HUES6 (cell line): ENCODE results near the gene MYLIP.
"Not testable (repeated sequence)": the region's sequence is repeated elsewhere in the genome, so short reads cannot be mapped to it uniquely, and the experiment has no call there.

ENCODE experiments used
- H3K27ac ChIP-seq: 2 replicates; pipeline ENCODE4 v1.7.0; 2013; ENCODE audit warnings: low read depth, mild to moderate bottlenecking, low read length, inconsistent platforms
- H3K27me3 ChIP-seq: 2 replicates; pipeline ENCODE4 v1.6.1; 2013; ENCODE audit warnings: low read length; ENCODE audit not compliant: control insufficient read depth, insufficient read depth
- H3K36me3 ChIP-seq: 2 replicates; pipeline ENCODE4 v1.6.1; 2013; ENCODE audit warnings: low read length; ENCODE audit not compliant: control insufficient read depth, insufficient read depth
- H3K4me1 ChIP-seq: 2 replicates; pipeline ENCODE4 v1.6.1; 2013; ENCODE audit warnings: low read length; ENCODE audit not compliant: control insufficient read depth, insufficient read depth
- H3K4me3 ChIP-seq: 2 replicates; pipeline ENCODE4 v1.5.1; 2013; ENCODE audit warnings: low read depth, low read length
- H3K9ac ChIP-seq: one replicate; pipeline ENCODE4 v1.6.1; 2013; ENCODE audit warnings: mild to moderate bottlenecking, low read length
- H3K9me3 ChIP-seq: 2 replicates; pipeline ENCODE4 v1.6.1; 2013; ENCODE audit warnings: low read depth, low read length; ENCODE audit not compliant: control insufficient read depth, insufficient read depth

MYLIP gene

GRCh38 chr6:16173167-16173940 is 44.5 kb downstream of the MYLIP start:
- H3K9me3 ChIP-seq = no peaks in the 10 kb centered on the region
- H3K27me3 ChIP-seq = no peaks in the 10 kb centered on the region; the same call in 1 of the 2 replicates
- H3K27ac ChIP-seq = no peak overlapping the region
- no peaks in the 10 kb centered on the region for H3K36me3 ChIP-seq
- no peak overlapping the region for H3K4me3 ChIP-seq
- H3K9ac ChIP-seq = no peak overlapping the region
- peaks cover 13% of the 10 kb centered on the region; the same call in 1 of the 2 replicates for H3K4me1 ChIP-seq

- Histone ChIP-seq H3K27me3 (no peaks in the 10 kb centered on the region; the same call in 1 of the 2 replicates), H3K36me3 (no peaks in the 10 kb centered on the region), H3K4me3 (no peak overlapping the region), H3K9me3 (no peaks in the 10 kb centered on the region), H3K9ac (no peak overlapping the region), H3K27ac (no peak overlapping the region), H3K4me1 (peaks cover 13% of the 10 kb centered on the region; the same call in 1 of the 2 replicates)
Observed at GRCh38 chr6:16174416-16175078, 45.7 kb downstream of the MYLIP start.

GRCh38 chr6:16176600-16176999 is 47.7 kb downstream of the MYLIP start:
- H3K4me1 ChIP-seq = peaks cover 13% of the 10 kb centered on the region; the same call in 1 of the 2 replicates
- not testable (repeated sequence) for H3K27ac ChIP-seq, H3K27me3 ChIP-seq, H3K9ac ChIP-seq, H3K36me3 ChIP-seq, H3K4me3 ChIP-seq, H3K9me3 ChIP-seq

- H3K27ac ChIP-seq = no peak overlapping the region
- H3K4me1 ChIP-seq = peaks cover 15% of the 10 kb centered on the region; the same call in 1 of the 2 replicates
- 0 out of 2 replicates have a peak, but pooled peaks cover 3% of the 10 kb centered on the region for H3K9me3 ChIP-seq
- no peaks in the 10 kb centered on the region for H3K36me3 ChIP-seq
- no peak overlapping the region for H3K9ac ChIP-seq
- H3K4me3 ChIP-seq = no peak overlapping the region
- no peaks in the 10 kb centered on the region; the same call in 1 of the 2 replicates for H3K27me3 ChIP-seq
Observed at GRCh38 chr6:16177881-16178280, 49.0 kb downstream of the MYLIP start.

GRCh38 chr6:16178351-16178750 is 49.5 kb downstream of the MYLIP start:
- 0 out of 2 replicates have a peak, but pooled peaks cover 3% of the 10 kb centered on the region for H3K9me3 ChIP-seq
- no peak overlapping the region for H3K9ac ChIP-seq
- no peaks in the 10 kb centered on the region for H3K36me3 ChIP-seq
- peaks cover 16% of the 10 kb centered on the region; the same call in 1 of the 2 replicates for H3K4me1 ChIP-seq
- H3K4me3 ChIP-seq = no peak overlapping the region
- H3K27ac ChIP-seq = no peak overlapping the region
- no peaks in the 10 kb centered on the region; the same call in 1 of the 2 replicates for H3K27me3 ChIP-seq

- H3K4me3 ChIP-seq = no peak overlapping the region
- no peaks in the 10 kb centered on the region for H3K27me3 ChIP-seq
- 0 out of 2 replicates have a peak, but pooled peaks cover 3% of the 10 kb centered on the region for H3K9me3 ChIP-seq
- no peak overlapping the region for H3K9ac ChIP-seq
- no peaks in the 10 kb centered on the region for H3K36me3 ChIP-seq
- no peak overlapping the region for H3K27ac ChIP-seq
- H3K4me1 ChIP-seq = peaks cover 13% of the 10 kb centered on the region; the same call in 1 of the 2 replicates
Observed at GRCh38 chr6:16179063-16179462, 50.2 kb downstream of the MYLIP start.

GRCh38 chr6:16179970-16180431 is 51.1 kb downstream of the MYLIP start:
- no peak overlapping the region for H3K4me3 ChIP-seq

GRCh38 chr6:16180696-16181438 is 52.0 kb downstream of the MYLIP start:
- Histone ChIP-seq H3K36me3 (no peaks in the 10 kb centered on the region), H3K27me3 (no peaks in the 10 kb centered on the region), H3K9me3 (0 out of 2 replicates have a peak, but pooled peaks cover 3% of the 10 kb centered on the region), H3K27ac (no peak overlapping the region), H3K4me1 (peaks cover 3% of the 10 kb centered on the region; the same call in 1 of the 2 replicates), H3K9ac (no peak overlapping the region), H3K4me3 (no peak overlapping the region)

More at GRCh38 chr6:16179970-16180431, 51.1 kb downstream of the MYLIP start:
- Histone ChIP-seq H3K9me3 (0 out of 2 replicates have a peak, but pooled peaks cover 3% of the 10 kb centered on the region), H3K9ac (no peak overlapping the region), H3K27me3 (no peaks in the 10 kb centered on the region), H3K4me1 (peaks cover 4% of the 10 kb centered on the region; the same call in 1 of the 2 replicates), H3K36me3 (no peaks in the 10 kb centered on the region), H3K27ac (no peak overlapping the region)

GRCh38 chr6:16181439-16182297 is 52.8 kb downstream of the MYLIP start:
- Histone ChIP-seq H3K9me3 (0 out of 2 replicates have a peak, but pooled peaks cover 3% of the 10 kb centered on the region), H3K27me3 (no peaks in the 10 kb centered on the region), H3K4me3 (no peak overlapping the region), H3K36me3 (no peaks in the 10 kb centered on the region), H3K9ac (no peak overlapping the region), H3K4me1 (peaks cover 3% of the 10 kb centered on the region; the same call in 1 of the 2 replicates), H3K27ac (no peak overlapping the region)

GRCh38 chr6:16183187-16183664 is 54.3 kb downstream of the MYLIP start:
- Histone ChIP-seq H3K27me3 (no peaks in the 10 kb centered on the region), H3K9ac (no peak overlapping the region), H3K4me1 (peaks cover 3% of the 10 kb centered on the region; the same call in 1 of the 2 replicates), H3K36me3 (no peaks in the 10 kb centered on the region), H3K4me3 (no peak overlapping the region), H3K9me3 (0 out of 2 replicates have a peak, but pooled peaks cover 3% of the 10 kb centered on the region), H3K27ac (no peak overlapping the region)
